SU-DHL-6 (cell line): ENCODE results near the gene CHRND.

Source experiments
- H2AFZ ChIP-seq: fragments of 200-600 bp; sonication (generic); 2 replicates; pipeline ENCODE4 v1.6.1; 2014; ENCODE audit warnings: low read depth, mild to moderate bottlenecking, moderate library complexity, mixed read lengths, antibody characterized with exemption, low read length; ENCODE audit not compliant: severe bottlenecking
- H3F3A ChIP-seq: fragments of 200-600 bp; shearing (Covaris generic); 2 replicates; pipeline ENCODE4 v1.6.0; 2016; ENCODE audit warnings: antibody characterized with exemption, mild to moderate bottlenecking; ENCODE audit not compliant: insufficient read depth
- H3K27ac ChIP-seq: fragments of 200-600 bp; sonication (generic); 2 replicates; pipeline ENCODE4 v1.5.1; 2016; ENCODE audit warnings: low read depth, mild to moderate bottlenecking, low read length, moderate library complexity, mixed read lengths
- H3K27me3 ChIP-seq: fragments of 200-600 bp; sonication (generic), shearing (Covaris generic); 2 replicates; pipeline ENCODE4 v1.6.0; 2014; ENCODE audit warnings: mild to moderate bottlenecking, low read length
- H3K36me3 ChIP-seq: fragments of 200-600 bp; sonication (generic); 2 replicates; pipeline ENCODE4 v1.6.1; 2014; ENCODE audit warnings: mild to moderate bottlenecking, low read length, mixed read lengths
- H3K4me2 ChIP-seq: fragments of 300-600, 200-600 bp; shearing (Covaris generic), sonication (generic); 2 replicates; pipeline ENCODE4 v1.6.0; 2014; ENCODE audit warnings: low read length, low read depth, mild to moderate bottlenecking; ENCODE audit not compliant: poor library complexity, severe bottlenecking
- H3K4me3 ChIP-seq: fragments of 200-600 bp; sonication (generic); 2 replicates; pipeline ENCODE4 v1.5.1; 2014; ENCODE audit warnings: antibody characterized with exemption, low read length, mild to moderate bottlenecking, mixed read lengths; ENCODE audit not compliant: insufficient read depth, poor library complexity, severe bottlenecking
- H3K79me2 ChIP-seq: fragments of 200-600 bp; sonication (generic); 2 replicates; pipeline ENCODE4 v1.6.1; 2014; ENCODE audit warnings: mild to moderate bottlenecking, low read length, moderate library complexity; ENCODE audit not compliant: insufficient read depth
- H3K9ac ChIP-seq: fragments of 200-600 bp; sonication (generic); 2 replicates; pipeline ENCODE4 v1.7.0; 2014; ENCODE audit warnings: mild to moderate bottlenecking, low read length
- H3K9me2 ChIP-seq: fragments of 200-600 bp; sonication (generic); replicated peaks from 2 replicates; pipeline ENCODE4 v1.6.1; 2014; ENCODE audit warnings: low read length; ENCODE audit not compliant: insufficient read depth
- H3K9me3 ChIP-seq: fragments of 200-600 bp; sonication (generic); 2 replicates; pipeline ENCODE4 v1.6.1; 2014; ENCODE audit warnings: low read length, mixed read lengths; ENCODE audit not compliant: insufficient read depth
- H4K20me1 ChIP-seq: fragments of 200-600 bp; sonication (generic); 2 replicates; pipeline ENCODE4 v1.6.1; 2014; ENCODE audit warnings: low read depth, mild to moderate bottlenecking, antibody characterized with exemption, low read length, moderate library complexity, mixed read lengths
- CTCF ChIP-seq: fragments of 200-600 bp; sonication (generic); IDR thresholded peaks from one replicate; pipeline ENCODE4 v1.5.1; 2017; ENCODE audit warnings: antibody characterized with exemption, mild to moderate bottlenecking, low read length, moderate library complexity; ENCODE audit not compliant: insufficient read depth, poor library complexity, severe bottlenecking
- EZH2phosphoT487 ChIP-seq: fragments of 200-600 bp; sonication (generic), shearing (Covaris generic); conservative IDR thresholded peaks from 2 replicates; pipeline ENCODE4 v1.6.1; 2018; ENCODE audit warnings: mild to moderate bottlenecking, antibody characterized with exemption, low read length, moderate library complexity, mixed read lengths

Gene CHRND

GRCh38 chr2:232527905-232528470, 2.0 kb downstream of the CHRND start:
- no peak overlapping the region for H3K9ac ChIP-seq
- H3K27ac ChIP-seq, result no peak overlapping the region
- H3K9me2 ChIP-seq, result no peaks in the 10 kb centered on the region
- H3K4me3 ChIP-seq, result no peak overlapping the region
- H3K27me3 ChIP-seq, result no peaks in the 10 kb centered on the region
- H3K9me3 ChIP-seq, result no peaks in the 10 kb centered on the region
- H3K79me2 ChIP-seq, result no peaks in the 10 kb centered on the region
- no peaks in the 10 kb centered on the region for H3F3A ChIP-seq
- no peaks in the 10 kb centered on the region for H4K20me1 ChIP-seq
- H2AFZ ChIP-seq, result no peak overlapping the region
- no peak for TF ChIP-seq CTCF
- no peak overlapping the region for H3K4me2 ChIP-seq
- no peaks in the 10 kb centered on the region for H3K36me3 ChIP-seq

- no peak overlapping the region for H2AFZ ChIP-seq
- H3K9ac ChIP-seq, result no peak overlapping the region
- no peaks in the 10 kb centered on the region for H3K79me2 ChIP-seq
- H3K36me3 ChIP-seq, result no peaks in the 10 kb centered on the region
- H4K20me1 ChIP-seq, result no peaks in the 10 kb centered on the region
- no peak for TF ChIP-seq CTCF
- TF ChIP-seq EZH2phosphoT487, result no peak
- H3K9me2 ChIP-seq, result no peaks in the 10 kb centered on the region
- H3K9me3 ChIP-seq, result no peaks in the 10 kb centered on the region
- no peaks in the 10 kb centered on the region for H3F3A ChIP-seq
- no peak overlapping the region for H3K4me2 ChIP-seq
- H3K4me3 ChIP-seq, result no peak overlapping the region
- H3K27me3 ChIP-seq, result no peaks in the 10 kb centered on the region
- H3K27ac ChIP-seq, result no peak overlapping the region
Observed at GRCh38 chr2:232528746-232529460, 2.9 kb downstream of the CHRND start.

- TF ChIP-seq EZH2phosphoT487, result no peak
- TF ChIP-seq CTCF, result no peak
- Histone ChIP-seq H3K27ac (no peak overlapping the region), H3K4me3 (no peak overlapping the region), H3K9ac (no peak overlapping the region), H3F3A (no peaks in the 10 kb centered on the region), H3K9me3 (no peaks in the 10 kb centered on the region), H4K20me1 (no peaks in the 10 kb centered on the region), H3K36me3 (no peaks in the 10 kb centered on the region), H3K79me2 (no peaks in the 10 kb centered on the region), H3K4me2 (no peak overlapping the region), H3K9me2 (no peaks in the 10 kb centered on the region), H3K27me3 (no peaks in the 10 kb centered on the region), H2AFZ (no peak overlapping the region)
Observed at GRCh38 chr2:232529806-232530547, 4.0 kb downstream of the CHRND start.
